ENCODE measurements around the gene SARDH. TPM values are rescaled to one million over a fixed set of nuclear protein-coding genes. Genes with fewer than 3 reads are reported as not detected.

Gene SARDH
- total and polyA plus RNA-seq, 2 of the 13 experiments (the other 11 are each of a cell fraction or from before 2014, with no cell fraction given), result 11.6 to 34.9 TPM

- TF ChIP-seq CENPT (CRISPR knock-in tag; IDR thresholded peaks at IDR 0.05; ENCODE audit: low read depth), result no peak
- no peak for TF ChIP-seq ZNF362 (CRISPR knock-in tag; IDR thresholded peaks at IDR 0.05; ENCODE audit: borderline replicate concordance)
- TF ChIP-seq FOXJ3 (CRISPR knock-in tag; IDR thresholded peaks at IDR 0.05; ENCODE audit: borderline replicate concordance), result no peak
- TF ChIP-seq CEBPB (IDR thresholded peaks at IDR 0.05; ENCODE audit: borderline replicate concordance, low read depth, low read length), result no peak
- TF ChIP-seq, protein P1, sequence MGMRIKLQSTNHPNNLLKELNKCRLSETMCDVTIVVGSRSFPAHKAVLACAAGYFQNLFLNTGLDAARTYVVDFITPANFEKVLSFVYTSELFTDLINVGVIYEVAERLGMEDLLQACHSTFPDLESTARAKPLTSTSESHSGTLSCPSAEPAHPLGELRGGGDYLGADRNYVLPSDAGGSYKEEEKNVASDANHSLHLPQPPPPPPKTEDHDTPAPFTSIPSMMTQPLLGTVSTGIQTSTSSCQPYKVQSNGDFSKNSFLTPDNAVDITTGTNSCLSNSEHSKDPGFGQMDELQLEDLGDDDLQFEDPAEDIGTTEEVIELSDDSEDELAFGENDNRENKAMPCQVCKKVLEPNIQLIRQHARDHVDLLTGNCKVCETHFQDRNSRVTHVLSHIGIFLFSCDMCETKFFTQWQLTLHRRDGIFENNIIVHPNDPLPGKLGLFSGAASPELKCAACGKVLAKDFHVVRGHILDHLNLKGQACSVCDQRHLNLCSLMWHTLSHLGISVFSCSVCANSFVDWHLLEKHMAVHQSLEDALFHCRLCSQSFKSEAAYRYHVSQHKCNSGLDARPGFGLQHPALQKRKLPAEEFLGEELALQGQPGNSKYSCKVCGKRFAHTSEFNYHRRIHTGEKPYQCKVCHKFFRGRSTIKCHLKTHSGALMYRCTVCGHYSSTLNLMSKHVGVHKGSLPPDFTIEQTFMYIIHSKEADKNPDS (CRISPR knock-in tag; IDR thresholded peaks at IDR 0.05), result 0 out of 2 replicates have a peak, but pooled peaks have one; percentile 24
- TF ChIP-seq ZBTB38 (CRISPR knock-in tag; IDR thresholded peaks at IDR 0.05), result peak; percentile 85
- TF ChIP-seq, protein P2, sequence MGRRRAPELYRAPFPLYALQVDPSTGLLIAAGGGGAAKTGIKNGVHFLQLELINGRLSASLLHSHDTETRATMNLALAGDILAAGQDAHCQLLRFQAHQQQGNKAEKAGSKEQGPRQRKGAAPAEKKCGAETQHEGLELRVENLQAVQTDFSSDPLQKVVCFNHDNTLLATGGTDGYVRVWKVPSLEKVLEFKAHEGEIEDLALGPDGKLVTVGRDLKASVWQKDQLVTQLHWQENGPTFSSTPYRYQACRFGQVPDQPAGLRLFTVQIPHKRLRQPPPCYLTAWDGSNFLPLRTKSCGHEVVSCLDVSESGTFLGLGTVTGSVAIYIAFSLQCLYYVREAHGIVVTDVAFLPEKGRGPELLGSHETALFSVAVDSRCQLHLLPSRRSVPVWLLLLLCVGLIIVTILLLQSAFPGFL (CRISPR knock-in tag; IDR thresholded peaks at IDR 0.05), result no peak
- 0 out of 2 replicates have a peak, but pooled peaks have one; percentile 76 for TF ChIP-seq CREBL2 (CRISPR knock-in tag; IDR thresholded peaks at IDR 0.05; ENCODE audit: borderline replicate concordance)
- TF ChIP-seq ZNF160 (CRISPR knock-in tag; IDR thresholded peaks at IDR 0.05), result no peak; the same call in 1 of the 2 replicates
- 0 out of 2 replicates have a peak, but pooled peaks have one; percentile 14 for TF ChIP-seq STAG1 (CRISPR knock-in tag; IDR thresholded peaks at IDR 0.05)
- TF ChIP-seq NBN (conservative IDR thresholded peaks at IDR 0.05), result no peak
- TF ChIP-seq, protein P3, sequence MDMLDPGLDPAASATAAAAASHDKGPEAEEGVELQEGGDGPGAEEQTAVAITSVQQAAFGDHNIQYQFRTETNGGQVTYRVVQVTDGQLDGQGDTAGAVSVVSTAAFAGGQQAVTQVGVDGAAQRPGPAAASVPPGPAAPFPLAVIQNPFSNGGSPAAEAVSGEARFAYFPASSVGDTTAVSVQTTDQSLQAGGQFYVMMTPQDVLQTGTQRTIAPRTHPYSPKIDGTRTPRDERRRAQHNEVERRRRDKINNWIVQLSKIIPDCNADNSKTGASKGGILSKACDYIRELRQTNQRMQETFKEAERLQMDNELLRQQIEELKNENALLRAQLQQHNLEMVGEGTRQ (IDR thresholded peaks at IDR 0.05; ENCODE audit: low read depth, low read length), result no peak
- TF ChIP-seq, protein P3 (CRISPR knock-in tag; IDR thresholded peaks at IDR 0.05; ENCODE audit: borderline replicate concordance), result 0 out of 2 replicates have a peak, but pooled peaks have one; percentile 6
- peak in 1 of 2 experiments; percentile 71; a peak in 3 of 4 replicates for TF ChIP-seq HMGXB4 (CRISPR knock-in tag; IDR thresholded peaks at IDR 0.05; ENCODE audit: borderline replicate concordance in 1 of 2, low read depth in 1 of 2)
- no peak for TF ChIP-seq MAFF (IDR thresholded peaks at IDR 0.05; ENCODE audit: low read depth, low read length)
- TF ChIP-seq TBX3 (IDR thresholded peaks at IDR 0.05; ENCODE audit: borderline replicate concordance), result no peak
- no peak for TF ChIP-seq RNF2 (conservative IDR thresholded peaks at IDR 0.05; ENCODE audit: low read depth)
- peak; percentile 72; the same call in 1 of the 2 replicates for TF ChIP-seq ZNF235 (CRISPR knock-in tag; IDR thresholded peaks at IDR 0.05; ENCODE audit: borderline replicate concordance)
- TF ChIP-seq ZNF75D (CRISPR knock-in tag; IDR thresholded peaks at IDR 0.05; ENCODE audit: borderline replicate concordance), result no peak
- TF ChIP-seq KLF9 (CRISPR knock-in tag; IDR thresholded peaks at IDR 0.05; ENCODE audit: low read depth), result no peak
Measured at GRCh38 chr9:133737774-133738639, at the start of gene SARDH (continued).
